ENCODE data around the gene RSAD1. TPM values are rescaled to one million over a fixed set of nuclear protein-coding genes. Genes with fewer than 3 reads are reported as not detected.
A peak's percentile ranks its signal among the peaks of the same experiment; 100 is the strongest.

The RSAD1 gene
- total and polyA plus RNA-seq, 5 experiments from 2014 or later = 61.3 to 90.6 (median 78.8) TPM

DNA sequence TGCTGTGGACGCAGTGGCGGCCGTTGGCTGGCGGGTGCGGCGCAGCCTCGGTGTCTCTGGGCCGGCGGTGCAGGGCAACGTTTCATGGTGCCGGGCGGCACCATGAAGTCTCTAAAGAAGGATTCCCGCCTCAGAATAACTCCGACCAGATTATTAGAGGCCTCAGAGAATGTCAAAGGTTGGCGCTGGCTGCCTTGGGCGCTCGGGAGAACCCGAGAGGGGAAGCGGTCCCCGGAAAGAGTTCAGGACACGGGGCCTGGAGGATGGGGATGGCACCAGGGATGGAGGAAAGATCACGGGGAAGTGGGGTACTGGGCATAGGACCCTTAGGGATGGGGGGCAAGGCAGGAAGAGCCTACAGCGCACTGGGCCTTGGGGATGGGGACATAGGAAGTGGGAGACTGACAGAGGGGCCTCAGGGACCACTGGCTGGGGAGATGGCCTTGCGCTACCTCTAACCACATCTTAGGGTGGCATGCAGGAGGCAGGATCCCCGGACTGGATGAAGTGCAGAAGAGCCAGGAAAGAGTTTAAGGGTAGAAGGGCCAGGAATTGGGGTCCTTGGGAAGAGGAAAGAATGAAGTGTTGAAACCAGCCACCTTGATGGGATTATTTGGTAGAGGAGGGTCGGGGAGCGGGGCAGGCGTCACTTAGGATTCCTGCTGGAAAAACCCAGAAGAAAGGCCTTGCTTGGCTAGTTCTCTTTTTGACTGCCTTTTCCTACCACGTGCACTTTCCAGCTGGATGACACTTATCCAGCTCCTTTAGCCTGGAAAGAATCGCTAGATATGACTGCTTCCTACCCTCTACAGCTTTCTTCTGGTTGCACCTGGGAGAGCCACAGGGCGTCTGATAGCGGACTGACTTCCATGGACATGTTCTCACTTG lies 30.2 kb downstream of the RSAD1 start:
- H3K4me3 Mint-ChIP-seq = peak overlapping the region; percentile 87 to 95 (median 92)
- no peaks in the 10 kb centered on the region for H3K9me3 Mint-ChIP-seq
- peaks cover 16 to 44% (median 32%) of the 10 kb centered on the region in 4 donors for H3K4me1 Mint-ChIP-seq
- DNase-seq (no peak), ATAC-seq (no peak)
- peak overlapping the region; percentile 71 to 96 (median 88) for H3K27ac Mint-ChIP-seq
- H3K27me3 Mint-ChIP-seq = no peaks in the 10 kb centered on the region
- POLR2A ChIA-PET = interaction anchor here (0.6 to 0.7 kb wide), 2 partner anchors 73 to 122 kb away, joined by 3 read pairs; no protein-coding TSS in a partner anchor
- H3K36me3 Mint-ChIP-seq = no peaks in the 10 kb centered on the region

DNA sequence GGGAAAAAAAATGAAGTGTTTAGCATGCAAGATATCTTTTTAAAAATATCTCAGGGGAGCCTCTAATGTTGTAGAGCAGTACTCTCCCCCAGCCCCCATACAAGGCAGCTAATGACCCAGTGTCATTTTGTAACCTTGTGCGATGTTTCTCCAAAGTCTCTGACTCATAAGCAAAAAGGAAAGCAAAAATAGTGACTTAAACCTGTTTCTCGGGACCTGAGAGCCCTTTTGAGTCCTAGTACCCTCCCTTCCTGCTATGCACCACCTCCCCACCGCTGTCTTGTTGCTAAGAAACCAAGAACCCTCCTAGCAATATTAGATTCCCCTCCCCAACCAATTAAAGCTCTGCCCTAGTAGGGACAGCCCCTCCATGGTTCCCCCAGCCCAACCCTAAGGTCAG lies 32.4 kb downstream of the RSAD1 start:
- H3K9me3 Mint-ChIP-seq = no peaks in the 10 kb centered on the region
- peak overlapping the region in 4 of 10 donors; percentile 27 to 48 (median 38) for H3K27ac Mint-ChIP-seq
- no peak for ATAC-seq
- no peaks in the 10 kb centered on the region for H3K36me3 Mint-ChIP-seq
- no peaks in the 10 kb centered on the region for H3K27me3 Mint-ChIP-seq
- no peak overlapping the region for H3K4me3 Mint-ChIP-seq
- no peak for DNase-seq
- POLR2A ChIA-PET = interaction anchor here (1.4 kb wide), 1 partner anchor 26 kb away, joined by 3 read pairs; no protein-coding TSS in a partner anchor
- H3K4me1 Mint-ChIP-seq = peaks cover 15 to 31% (median 22%) of the 10 kb centered on the region in 4 donors

DNA sequence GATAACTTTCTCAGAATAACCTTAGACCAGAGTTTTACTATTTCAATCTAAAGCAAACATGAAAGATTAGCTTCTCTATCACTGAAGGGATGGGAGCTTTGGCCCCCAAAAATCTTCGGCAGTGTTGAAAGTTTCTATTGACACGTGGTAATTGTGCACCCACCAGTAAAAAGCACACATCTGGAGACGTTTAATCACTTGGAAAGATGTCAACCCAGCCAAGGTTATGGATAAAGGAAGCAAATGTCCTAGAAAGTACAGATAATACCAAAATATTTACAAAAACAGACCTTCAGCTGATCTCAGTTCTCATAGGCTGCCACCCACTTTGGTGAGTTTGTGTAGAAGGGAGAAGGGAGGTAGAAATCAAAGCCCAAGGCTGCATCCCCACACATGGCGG lies 34.8 kb downstream of the RSAD1 start:
- Mint-ChIP-seq H3K27ac (no peak overlapping the region), H3K27me3 (no peaks in the 10 kb centered on the region), H3K4me3 (no peak overlapping the region), H3K9me3 (no peaks in the 10 kb centered on the region), H3K4me1 (peaks cover 11 to 25% (median 16%) of the 10 kb centered on the region in 4 donors), H3K36me3 (no peaks in the 10 kb centered on the region)
- DNase-seq = no peak
- POLR2A ChIA-PET = interaction anchor here (0.7 kb wide), 1 partner anchor 256 kb away, joined by 4 read pairs; no protein-coding TSS in a partner anchor
- no peak for ATAC-seq

DNA sequence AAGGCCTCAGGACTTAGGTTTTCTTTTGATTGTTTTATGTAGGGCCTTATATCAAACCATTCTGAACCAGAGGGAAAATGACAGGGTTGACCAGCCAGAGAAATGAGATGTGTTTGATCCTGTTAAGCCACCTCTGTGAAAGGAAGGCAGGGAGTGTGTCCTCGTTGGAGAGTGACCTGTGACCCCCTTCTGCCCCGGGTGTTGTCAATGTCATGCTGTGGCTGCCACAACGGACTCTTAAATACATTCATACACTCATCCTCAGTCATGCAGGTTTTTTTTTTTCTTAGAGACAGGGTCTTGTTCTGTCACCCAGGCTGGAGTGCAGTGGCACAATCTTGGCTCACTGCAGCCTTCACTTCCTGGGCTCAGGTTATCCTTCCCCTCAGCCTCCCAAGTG lies 35.7 kb downstream of the RSAD1 start:
- no peaks in the 10 kb centered on the region for H3K9me3 Mint-ChIP-seq
- ATAC-seq = no peak
- peaks cover 6 to 18% (median 9%) of the 10 kb centered on the region in 4 donors for H3K4me1 Mint-ChIP-seq
- no peaks in the 10 kb centered on the region for H3K27me3 Mint-ChIP-seq
- DNase-seq = peak in 1 of 10 donors; percentile 16
- POLR2A ChIA-PET = no interaction called here
- H3K27ac Mint-ChIP-seq = no peak overlapping the region
- H3K36me3 Mint-ChIP-seq = no peaks in the 10 kb centered on the region
- H3K4me3 Mint-ChIP-seq = no peak overlapping the region

DNA sequence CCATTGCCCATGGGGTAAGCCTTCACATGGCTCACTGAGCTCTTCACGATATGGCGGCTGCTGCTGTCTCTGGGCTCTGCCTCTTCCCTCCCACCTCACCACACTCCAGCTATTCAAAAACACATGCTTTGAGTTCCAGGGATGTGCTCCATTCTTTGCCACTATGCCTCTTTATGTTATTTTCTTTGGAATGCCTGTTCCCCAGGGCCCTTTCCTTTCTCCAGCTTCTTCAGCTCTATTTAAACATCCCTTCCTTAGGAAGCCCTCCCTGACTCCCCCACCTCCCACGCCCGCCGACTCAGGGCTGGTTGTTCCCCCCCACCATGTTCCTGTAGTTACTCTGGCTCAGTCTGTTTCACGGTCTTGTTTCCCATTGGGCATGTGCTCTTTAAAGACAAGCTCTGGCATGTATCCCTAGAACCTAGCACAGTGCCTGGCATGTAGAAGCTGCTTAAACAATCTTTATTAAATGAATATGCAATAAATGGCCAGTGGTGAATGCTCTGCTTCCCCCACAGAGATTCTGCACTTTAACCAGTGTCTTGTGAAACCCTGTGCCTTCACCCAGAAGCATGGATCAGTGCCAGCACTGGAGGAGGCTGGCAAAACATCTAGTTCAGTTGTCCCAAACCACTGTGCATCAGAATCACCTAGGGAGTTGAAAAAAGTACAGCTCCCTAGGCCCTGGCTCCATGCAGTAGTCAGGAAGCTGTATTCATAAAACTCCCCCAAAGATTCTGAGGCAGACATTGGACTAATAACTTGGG lies 36.5 kb downstream of the RSAD1 start:
- no peaks in the 10 kb centered on the region for H3K9me3 Mint-ChIP-seq
- H3K4me1 Mint-ChIP-seq = peaks cover 4 to 12% (median 6%) of the 10 kb centered on the region in 4 donors
- peak in 1 of 10 donors; percentile 32 for DNase-seq
- H3K36me3 Mint-ChIP-seq = no peaks in the 10 kb centered on the region
- POLR2A ChIA-PET = no interaction called here
- no peak for ATAC-seq
- no peak overlapping the region for H3K4me3 Mint-ChIP-seq
- no peaks in the 10 kb centered on the region for H3K27me3 Mint-ChIP-seq
- H3K27ac Mint-ChIP-seq = no peak overlapping the region

DNA sequence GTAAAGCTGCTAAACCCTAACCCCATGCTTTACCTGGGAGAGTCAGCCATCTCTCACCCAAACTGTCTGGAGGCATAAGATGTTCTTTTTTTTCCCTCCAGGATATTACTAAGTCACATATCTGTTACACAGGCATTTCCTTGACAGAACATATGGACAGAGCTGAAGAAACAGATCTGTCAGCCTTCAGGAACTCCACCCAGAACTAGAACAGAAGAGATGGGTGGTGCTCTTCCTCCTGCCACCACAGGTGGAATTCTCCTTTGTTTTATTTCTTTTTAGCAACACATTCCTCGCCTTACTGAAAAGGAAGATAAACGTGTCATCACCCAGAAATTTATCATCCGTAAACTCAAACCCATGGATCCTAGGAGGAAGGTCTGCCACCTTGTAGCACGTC lies 38.4 kb downstream of the RSAD1 start:
- DNase-seq (no peak), ATAC-seq (no peak)
- POLR2A ChIA-PET = interaction anchor here (0.6 kb wide), 1 partner anchor 43 kb away, joined by 3 read pairs; no protein-coding TSS in a partner anchor
- H3K36me3 Mint-ChIP-seq = no peaks in the 10 kb centered on the region
- no peak overlapping the region for H3K4me3 Mint-ChIP-seq
- H3K9me3 Mint-ChIP-seq = no peaks in the 10 kb centered on the region
- H3K27ac Mint-ChIP-seq = peak overlapping the region in 2 of 10 donors; percentile 11 to 14
- no peaks in the 10 kb centered on the region for H3K27me3 Mint-ChIP-seq
- peaks cover 0 to 4% (median 0%) of the 10 kb centered on the region in 4 donors for H3K4me1 Mint-ChIP-seq

DNA sequence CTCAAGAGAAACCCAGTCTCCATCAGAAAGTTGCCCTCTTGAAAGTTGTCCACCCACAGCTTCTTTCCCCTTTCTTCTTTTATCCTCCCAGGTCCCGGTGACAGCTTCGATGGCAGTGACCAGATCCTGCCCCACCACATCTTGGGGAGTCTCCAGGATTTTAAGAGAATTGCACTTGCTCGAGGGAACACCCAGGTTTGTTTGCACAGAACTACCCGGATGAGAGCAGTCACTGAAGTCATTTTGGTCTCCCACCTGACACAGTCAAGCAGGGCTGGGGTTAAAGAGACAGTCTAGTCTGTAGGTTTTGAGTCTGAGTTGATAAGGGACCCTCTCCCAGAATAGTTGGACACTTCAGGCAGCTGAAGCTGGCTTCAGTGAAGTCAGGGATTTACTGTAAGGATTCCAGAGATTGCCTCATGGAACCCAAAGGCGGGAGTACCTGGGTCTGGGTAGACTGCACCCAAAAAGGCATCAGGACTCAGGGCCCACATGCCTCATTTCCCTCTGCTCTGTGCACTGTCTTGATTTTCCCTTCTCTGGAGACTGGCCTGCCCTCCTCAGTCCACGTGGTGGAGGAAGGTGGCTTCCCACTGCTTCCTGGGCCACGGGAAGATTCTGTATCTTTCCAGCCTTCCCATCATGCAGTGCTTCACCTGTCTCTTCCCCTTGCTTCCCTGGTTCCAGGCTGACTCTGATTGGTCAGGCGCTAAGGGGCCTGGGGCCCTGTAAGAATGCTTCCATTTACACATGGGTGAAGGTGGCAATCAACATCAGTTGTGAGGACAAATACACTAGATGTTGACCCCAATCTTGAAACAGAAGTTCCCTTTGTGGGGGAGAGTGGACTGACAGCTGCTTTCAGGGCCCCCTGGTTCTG lies 39.1 kb downstream of the RSAD1 start:
- Mint-ChIP-seq H3K27ac (peak overlapping the region in 1 of 10 donors; percentile 77), H3K36me3 (no peaks in the 10 kb centered on the region), H3K4me1 (peaks cover 0 to 4% (median 0%) of the 10 kb centered on the region in 4 donors), H3K4me3 (no peak overlapping the region), H3K9me3 (no peaks in the 10 kb centered on the region), H3K27me3 (no peaks in the 10 kb centered on the region)
- POLR2A ChIA-PET = no interaction called here
- no peak for DNase-seq
- no peak for ATAC-seq

DNA sequence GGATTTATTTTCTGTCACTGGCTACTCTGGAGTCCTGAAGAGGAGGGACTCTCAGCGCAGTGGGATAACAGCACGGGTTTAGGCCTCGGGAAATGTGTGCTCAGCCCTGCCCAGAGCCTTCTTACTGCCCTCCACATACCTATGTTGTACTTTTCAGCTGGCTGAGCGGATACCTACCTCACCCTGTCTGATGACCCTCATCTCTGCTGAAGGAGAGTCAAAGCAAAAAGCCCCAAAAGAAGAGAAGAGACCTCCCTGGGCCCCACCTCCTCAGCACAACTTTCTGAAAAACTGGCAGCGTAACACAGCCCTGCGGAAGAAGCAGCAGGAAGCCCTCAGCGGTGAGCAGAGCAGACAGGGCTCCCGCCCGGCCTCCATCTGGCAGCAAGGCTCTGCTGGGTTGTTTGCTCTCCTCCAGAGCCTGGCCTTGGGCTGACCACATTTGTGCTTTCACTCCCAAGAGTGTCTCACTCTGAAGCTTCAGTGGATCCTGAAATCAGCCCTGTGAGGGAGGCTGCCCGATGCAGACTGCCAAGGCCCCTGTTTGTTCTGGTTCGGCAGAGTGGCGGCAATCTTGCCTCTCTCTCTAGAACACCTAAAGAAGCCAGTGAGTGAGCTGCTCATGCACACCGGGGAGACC lies 39.8 kb downstream of the RSAD1 start:
- Mint-ChIP-seq H3K36me3 (no peaks in the 10 kb centered on the region), H3K27me3 (no peaks in the 10 kb centered on the region), H3K4me1 (peaks cover 0 to 4% (median 0%) of the 10 kb centered on the region in 4 donors), H3K4me3 (no peak overlapping the region), H3K27ac (peak overlapping the region in 3 of 10 donors; percentile 14 to 59 (median 57)), H3K9me3 (no peaks in the 10 kb centered on the region)
- no peak for DNase-seq
- no peak for ATAC-seq
- POLR2A ChIA-PET = no interaction called here

DNA sequence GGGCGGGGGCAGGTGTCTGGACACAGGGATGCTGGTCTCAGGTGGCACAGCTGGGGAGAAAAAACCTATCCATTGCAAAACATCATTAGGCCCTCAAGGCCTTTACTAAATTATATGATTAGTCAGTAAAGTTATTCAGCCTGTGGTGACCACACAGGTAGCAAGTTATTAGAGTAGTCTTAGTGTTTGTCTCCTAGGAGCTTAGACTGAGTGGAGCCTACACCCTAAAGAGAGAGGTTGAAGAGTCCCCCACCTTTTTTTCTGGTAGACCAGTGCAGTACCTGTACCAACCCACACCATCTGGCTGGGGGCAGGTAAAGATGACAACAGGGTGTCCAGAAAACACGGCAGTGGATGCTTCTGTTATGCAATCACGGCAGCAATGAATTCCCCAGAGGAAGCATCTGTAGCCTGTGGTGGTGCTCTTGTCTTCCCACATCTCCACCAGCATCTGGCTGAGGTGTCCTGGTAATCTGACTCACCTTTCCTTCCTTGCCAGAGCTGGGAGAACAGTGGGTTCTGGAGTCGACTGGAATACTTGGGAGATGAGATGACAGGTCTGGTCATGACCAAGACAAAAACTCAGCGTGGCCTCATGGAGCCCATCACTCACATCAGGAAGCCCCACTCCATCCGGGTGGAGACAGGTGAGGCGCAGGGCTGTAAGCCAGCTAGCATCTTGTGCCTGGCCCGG lies 40.6 kb downstream of the RSAD1 start:
- DNase-seq (no peak), ATAC-seq (no peak)
- no peaks in the 10 kb centered on the region for H3K36me3 Mint-ChIP-seq
- H3K9me3 Mint-ChIP-seq = no peaks in the 10 kb centered on the region
- POLR2A ChIA-PET = no interaction called here
- no peaks in the 10 kb centered on the region for H3K27me3 Mint-ChIP-seq
- H3K4me3 Mint-ChIP-seq = no peak overlapping the region
- H3K4me1 Mint-ChIP-seq = peaks cover 0 to 4% (median 0%) of the 10 kb centered on the region in 4 donors
- no peak overlapping the region for H3K27ac Mint-ChIP-seq

DNA sequence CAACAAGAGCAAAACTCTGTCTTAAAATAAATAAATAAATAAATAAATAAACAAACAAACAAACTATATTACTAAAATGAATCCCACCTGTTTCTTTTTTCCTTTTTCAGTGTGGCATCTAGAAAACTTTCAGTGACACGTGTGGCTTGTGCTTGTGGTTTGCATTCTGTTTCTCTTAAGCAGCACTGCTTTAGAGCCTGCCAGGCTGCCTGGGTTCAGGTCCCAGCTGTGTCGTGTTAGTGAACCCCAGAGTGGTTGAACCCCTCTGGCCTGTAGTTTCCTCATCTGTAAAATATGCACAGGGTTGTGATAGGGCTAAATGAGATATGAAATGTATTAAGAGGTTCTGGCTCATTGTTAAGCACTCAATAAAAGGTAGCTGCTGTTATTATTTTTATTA lies 41.8 kb downstream of the RSAD1 start:
- Mint-ChIP-seq H3K36me3 (no peaks in the 10 kb centered on the region), H3K4me3 (no peak overlapping the region), H3K4me1 (peaks cover 0 to 4% (median 0%) of the 10 kb centered on the region in 4 donors), H3K27ac (no peak overlapping the region), H3K9me3 (no peaks in the 10 kb centered on the region), H3K27me3 (no peaks in the 10 kb centered on the region)
- POLR2A ChIA-PET = no interaction called here
- ATAC-seq (no peak), DNase-seq (no peak)

DNA sequence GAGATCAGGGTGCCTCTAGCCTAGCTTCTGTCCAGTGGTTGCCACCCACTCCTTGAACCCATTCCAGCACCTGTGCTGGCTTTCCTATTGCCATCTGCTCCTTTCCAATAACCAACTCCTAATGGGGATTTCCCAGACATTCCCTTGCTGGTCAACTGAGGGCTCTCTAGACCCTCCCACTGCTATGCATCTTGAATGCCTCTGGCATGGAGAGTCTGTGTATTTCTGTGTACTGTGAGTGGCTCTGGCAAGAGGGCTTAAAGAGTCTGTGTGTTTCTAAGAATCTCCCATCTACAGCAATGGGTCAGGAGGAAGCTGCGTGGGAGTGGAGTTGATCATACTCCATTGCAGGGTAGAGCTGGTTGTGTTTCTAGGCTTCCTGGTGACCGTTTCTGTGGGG lies 42.9 kb downstream of the RSAD1 start:
- ATAC-seq (no peak), DNase-seq (no peak)
- Mint-ChIP-seq H3K27ac (no peak overlapping the region), H3K36me3 (no peaks in the 10 kb centered on the region), H3K4me1 (peaks cover 0 to 4% (median 0%) of the 10 kb centered on the region in 4 donors), H3K9me3 (no peaks in the 10 kb centered on the region), H3K27me3 (no peaks in the 10 kb centered on the region), H3K4me3 (no peak overlapping the region)
- POLR2A ChIA-PET = no interaction called here

Data from naive thymus-derived CD8-positive, alpha-beta T cell (primary cell).